Measurements from ENCODE around the gene CPLX1.
"Not testable (repeated sequence)": the region's sequence is repeated elsewhere in the genome, so short reads cannot be mapped to it uniquely, and the experiment has no call there.

Gene CPLX1

DNA sequence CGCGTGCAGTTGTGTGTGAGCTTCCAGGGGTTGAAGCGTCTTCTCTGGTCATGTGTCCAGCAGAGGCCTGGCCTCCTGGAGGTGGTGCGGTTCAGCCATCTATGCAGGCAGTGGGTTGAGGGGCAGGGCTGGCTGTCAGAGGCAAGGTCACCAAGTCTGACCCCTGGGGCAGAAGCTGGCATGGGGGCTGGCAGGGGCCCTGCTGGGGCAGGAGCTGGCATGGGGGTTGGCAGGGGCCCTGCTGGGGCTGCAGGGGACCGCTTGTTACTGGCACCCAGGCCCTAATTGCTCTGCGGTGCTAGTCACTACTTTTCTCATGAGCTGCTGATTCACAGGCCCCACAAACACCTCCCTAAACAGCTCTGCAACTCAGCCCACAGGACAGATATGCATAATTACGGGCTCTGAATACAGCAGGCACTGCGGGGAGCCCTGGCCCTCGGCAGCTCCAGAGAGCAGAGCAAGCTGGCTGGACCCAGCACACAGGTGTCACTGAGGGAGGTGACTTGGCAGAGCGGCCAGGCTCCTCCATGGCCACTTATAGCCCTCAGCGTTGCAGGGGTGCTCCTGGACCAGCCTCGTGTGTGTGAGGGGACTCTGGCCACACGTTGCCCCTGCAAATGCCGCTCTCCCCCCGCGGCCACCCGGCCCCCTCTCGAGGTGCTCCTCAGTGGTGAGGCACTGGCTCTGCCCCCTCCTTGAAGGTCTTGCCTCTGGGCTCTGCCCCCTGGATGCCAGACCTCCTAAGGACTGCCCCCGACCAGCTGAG is 32.7 kb downstream of the CPLX1 start:
- no peak for DNase-seq (ENCODE audit: low read depth in 2 of 2)

DNA sequence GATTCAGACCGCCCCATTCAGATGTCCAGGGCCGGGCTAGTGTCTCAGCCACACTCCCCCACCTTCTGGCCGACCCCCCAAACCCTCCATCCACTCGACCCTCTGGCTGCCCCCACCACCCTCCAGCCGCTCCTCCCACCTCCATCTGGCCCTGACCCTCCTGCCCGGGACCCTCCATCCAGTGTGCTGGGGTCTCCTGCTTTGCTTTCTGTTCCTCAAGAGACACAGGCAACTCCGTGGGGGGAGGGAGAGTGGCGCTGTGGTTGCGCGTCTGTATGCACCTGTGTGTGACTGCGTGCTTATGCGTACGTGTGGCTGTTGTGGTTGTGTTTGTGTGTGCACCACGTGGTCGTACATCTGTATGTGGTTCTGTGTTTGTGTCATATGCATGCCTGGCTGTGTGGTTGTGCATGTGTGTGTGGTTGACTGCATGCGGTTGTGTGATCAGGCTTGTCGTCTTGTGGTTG is 33.3 kb downstream of the CPLX1 start:
- no peak for DNase-seq (ENCODE audit: low read depth in 2 of 2)

DNA sequence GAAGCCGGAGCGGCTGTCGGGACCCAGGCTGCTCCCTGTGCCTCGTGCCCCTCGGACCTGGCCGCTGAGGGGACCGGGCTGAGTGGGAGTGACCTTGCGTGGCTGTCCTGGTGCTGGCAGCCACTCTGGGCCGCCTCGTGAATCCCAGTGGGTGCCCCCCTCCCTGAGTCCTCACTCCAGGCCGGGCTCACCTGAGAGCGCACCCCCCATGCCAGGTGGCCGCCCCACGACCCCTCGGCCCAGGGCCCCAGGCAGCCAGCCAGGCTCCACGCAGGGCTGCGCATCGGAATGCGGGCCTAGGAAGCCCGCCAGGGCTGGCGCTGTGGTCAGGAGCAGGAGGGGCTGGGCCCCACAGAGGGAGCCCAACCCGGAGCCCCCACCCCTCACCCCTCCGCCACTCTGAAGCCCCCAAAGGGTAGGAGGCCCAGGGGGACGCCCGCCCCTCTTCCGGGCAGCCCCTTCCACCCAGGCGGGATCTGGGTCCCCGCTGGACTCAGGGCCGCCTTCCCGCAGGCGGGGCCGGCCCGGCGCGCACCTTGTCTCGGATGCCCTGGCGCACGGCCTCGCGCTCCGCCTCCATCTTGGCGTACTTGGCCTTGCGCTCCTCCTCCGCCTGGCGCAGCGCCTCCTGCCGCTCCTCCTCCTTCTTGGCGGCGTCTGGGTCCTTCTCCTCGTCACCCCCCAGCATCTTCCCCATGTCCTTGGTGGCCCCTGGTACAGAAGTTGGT is 33.9 kb downstream of the CPLX1 start:
- no peak for DNase-seq (ENCODE audit: low read depth in 2 of 2)

DNA sequence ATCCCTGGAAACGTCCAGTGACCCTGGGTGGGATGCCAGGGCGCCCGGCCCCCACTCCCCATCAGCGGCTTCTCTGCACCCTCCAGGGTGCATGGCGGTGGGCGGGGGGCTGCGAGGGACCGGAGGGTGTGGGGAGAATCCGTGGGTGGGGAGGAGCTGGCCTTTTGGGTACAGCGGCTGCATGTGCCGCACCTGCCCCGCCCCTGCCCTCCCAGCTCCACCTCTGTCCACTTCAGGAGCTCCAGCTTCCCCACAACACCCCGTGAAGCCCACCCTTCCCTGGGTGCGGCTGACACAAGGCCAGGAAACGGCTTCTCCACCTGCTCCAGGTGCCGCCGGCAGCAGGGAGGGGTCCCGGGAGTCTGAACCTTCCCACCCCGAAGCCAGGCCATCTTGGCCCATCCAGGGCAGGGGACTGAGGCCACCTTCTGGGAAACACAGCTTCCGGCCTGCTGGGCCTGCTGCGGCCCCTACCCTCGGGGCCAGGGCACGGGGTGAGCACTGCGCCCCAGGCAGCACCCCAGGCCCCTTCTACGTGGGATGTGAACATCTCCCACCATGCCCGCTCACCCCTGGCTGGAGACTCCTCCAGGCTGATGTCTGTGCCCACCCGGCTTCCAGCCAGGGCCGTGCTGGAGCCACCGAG is 34.6 kb downstream of the CPLX1 start:
- DNase-seq (ENCODE audit: low read depth in 2 of 2) = no peak

DNA sequence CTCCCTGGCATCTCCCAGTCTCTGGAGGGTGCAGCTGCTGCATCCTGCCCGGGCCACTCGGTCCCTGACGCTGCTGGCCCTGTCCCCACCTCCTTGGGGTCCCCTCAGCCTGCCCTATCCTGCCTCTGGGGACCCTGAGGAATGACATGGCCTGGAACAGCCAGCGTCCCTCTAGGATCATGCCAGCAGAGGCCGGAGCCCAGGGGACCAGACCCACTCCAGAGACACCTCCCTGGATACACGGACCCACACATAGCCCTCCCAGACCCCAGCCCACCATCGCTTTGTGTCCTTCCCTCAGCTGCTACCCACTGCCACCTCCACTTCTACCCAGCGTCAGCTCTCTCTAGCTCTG is 35.5 kb downstream of the CPLX1 start:
- DNase-seq (ENCODE audit: low read depth in 2 of 2) = no peak

DNA sequence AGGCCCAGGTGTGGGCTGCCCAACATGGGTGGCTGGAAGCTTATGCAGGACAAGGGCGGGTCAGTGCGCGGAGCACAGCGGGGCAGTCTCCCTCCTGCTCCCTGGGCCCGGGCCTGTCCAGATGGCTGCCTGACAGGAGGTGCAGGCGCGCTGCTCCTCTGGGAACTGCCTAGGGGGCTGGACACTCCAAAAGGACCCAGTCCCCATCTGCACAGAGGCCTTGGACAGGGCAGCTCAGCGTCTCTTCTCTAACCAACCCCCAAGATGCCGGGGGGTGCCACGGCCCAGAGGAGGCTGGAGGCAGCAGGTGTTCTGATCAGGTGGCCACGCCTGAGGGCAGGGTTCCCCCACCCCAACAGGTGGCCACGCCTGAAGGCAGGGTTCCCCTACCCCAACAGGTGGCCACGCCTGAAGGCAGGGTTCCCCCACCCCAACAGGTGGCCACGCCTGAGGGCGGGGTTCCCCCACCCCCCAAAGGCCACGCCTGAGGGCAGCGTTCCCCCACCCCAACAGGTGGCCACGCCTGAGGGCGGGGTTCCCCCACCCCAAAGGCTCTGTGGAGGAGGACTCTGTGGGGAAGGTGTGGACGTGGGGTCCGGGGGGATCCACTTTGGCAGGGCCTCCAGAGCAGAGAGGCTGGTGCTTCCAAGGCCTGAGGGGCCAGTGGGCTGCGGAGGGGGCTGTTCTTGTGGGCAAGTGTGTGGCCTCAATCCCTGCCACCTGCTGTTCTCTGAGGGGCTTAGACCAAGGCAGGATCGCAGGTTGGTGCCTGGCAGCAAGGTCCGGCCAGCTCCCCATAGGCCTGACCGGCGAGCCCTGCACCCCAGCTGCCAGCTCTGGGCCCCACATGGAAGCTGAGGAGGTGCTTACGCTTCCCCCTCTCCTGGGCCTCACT is 36.1 kb downstream of the CPLX1 start:
- no peak for DNase-seq (ENCODE audit: low read depth in 2 of 2)

DNA sequence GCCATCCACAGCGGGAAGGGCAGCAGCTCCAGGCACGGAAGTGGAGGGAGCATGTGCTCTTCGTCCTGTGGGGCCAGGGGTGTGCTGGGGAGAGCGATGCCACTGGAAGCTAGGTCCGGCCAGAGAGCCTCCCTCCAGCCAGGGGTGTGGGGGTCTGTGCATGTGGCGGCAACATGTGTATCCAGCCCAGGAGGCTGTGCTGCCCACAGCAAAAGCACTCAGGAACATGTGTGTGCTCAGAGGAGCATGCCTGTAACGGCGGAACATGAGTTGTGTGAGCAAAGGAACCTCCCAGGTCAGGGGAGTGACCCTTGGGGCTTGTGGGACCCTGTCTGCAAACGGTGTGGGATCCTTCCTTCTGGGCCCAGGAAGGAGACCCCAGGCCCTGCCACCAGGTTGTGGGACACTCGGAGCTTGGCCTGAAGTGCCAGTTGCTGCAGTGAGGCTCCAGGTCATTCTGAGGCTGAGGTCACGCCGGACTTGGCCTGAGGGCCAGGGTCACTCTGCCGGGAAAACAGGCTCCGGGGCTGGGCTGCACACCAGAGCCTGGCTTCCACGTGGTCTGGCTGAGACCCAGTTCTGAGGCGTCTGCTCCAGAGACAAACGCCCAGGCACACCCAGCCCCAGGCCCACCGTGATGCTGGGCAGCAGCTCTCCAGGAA is 37.2 kb downstream of the CPLX1 start:
- DNase-seq (ENCODE audit: low read depth in 2 of 2) = no peak

DNA sequence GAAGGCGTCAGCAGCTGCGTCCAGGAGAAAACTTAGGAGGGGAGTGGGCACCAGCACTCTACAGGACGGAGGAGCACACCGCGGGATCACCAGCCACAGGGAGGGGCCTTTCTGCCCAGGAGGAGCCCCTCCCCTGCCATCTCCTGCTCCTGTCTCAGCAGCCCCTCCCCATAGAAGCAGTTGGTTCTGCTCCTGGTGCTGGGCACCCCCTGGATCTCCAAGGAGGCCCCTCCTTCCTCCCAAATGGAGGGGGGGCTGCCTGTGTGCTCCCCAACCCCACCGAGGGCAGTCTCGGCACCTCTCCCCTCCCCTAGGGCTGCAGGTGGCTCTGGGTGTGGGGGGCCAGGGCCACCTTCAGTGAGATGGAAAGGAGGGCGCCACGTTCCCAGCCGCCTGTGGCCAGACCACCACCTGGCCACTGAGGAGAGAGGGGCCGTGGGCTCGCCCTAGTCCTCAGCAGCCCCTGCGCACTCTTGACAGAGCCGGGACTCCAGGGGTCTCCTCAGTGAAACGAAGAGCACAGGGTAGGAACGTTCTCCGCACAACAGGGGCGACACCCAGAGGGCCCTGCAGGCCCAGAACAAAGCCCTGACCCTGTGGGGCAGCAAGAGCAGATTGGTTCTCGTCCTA is 37.8 kb downstream of the CPLX1 start:
- DNase-seq (ENCODE audit: low read depth in 2 of 2) = no peak

DNA sequence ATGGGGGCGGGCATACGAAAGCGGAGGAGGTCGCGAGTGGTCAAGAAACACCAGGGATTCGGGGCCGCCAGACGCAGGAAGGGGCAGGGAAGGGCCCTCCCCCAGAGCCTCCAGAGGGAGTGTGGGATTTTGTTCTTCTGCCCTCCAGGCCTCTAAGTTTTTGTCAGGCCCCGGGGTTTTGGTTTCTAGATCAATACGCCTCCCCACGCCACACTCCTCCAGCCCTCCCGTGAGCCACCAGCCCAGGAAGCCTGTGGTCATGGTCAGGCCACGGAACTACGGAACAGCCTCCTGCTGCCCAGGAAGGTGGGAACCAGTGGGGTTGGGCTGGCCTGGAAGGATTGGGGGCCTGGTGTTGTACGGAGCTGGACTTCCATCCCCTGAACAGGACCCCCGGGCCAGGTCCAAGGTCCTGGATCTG is 38.4 kb downstream of the CPLX1 start:
- DNase-seq (ENCODE audit: low read depth in 2 of 2) = no peak

DNA sequence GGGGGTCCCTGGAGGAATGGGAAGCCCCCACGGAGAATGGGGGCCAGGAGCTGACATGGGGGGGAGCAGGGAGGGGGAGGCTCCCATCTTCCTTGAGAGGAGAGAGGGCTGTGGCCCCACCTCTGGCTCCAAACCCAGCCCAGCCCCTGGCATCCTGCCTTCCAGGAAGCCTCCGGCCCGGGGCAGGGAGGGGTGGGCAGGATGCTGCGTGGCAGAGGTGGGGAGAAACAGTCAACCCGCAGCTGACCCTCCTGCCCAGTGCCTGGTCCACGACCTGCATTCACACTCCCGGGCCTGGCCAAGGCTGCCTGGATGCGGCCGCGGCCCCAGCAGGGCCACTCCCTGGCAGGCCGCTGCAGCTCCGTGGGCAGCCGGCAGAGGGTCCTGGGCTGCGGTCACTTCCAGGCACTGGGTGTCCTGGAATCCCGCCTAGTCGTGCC is 39.0 kb downstream of the CPLX1 start:
- no peak for DNase-seq (ENCODE audit: low read depth in 2 of 2)

DNA sequence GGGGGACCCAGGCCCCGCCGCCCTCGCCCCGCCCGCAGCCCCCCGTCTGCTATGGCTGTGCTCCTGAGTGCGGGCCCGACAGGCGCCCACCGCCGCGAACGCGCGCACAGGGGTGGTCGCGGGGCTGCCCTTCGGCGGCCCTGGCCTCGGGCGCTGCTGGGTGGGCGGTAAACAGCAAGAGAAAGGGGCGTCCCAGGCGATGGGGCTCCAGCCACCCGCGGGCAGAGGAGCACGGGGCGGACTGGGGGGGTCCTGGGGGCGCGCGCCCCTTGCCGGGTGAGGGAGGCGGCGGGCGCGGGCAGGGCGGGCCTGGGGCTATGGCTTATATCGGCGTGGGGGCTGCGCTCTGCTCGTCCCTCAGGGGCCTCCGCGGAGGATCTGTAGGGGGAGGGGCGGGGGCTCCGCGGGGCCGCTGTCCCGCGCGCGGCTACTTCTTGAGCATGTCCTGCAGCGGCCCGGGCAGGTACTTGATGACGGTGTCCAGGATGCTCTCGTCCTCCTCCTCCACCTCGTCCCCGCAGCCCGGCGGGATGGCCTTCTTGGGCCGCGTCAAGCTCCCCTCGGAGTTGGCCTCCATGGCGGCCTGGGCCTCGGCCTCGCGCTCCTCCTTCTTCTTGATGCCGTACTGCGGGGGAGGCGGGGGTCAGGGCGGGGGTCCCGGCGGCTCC is 39.7 kb downstream of the CPLX1 start:
- no peak for DNase-seq (ENCODE audit: low read depth in 2 of 2)

DNA sequence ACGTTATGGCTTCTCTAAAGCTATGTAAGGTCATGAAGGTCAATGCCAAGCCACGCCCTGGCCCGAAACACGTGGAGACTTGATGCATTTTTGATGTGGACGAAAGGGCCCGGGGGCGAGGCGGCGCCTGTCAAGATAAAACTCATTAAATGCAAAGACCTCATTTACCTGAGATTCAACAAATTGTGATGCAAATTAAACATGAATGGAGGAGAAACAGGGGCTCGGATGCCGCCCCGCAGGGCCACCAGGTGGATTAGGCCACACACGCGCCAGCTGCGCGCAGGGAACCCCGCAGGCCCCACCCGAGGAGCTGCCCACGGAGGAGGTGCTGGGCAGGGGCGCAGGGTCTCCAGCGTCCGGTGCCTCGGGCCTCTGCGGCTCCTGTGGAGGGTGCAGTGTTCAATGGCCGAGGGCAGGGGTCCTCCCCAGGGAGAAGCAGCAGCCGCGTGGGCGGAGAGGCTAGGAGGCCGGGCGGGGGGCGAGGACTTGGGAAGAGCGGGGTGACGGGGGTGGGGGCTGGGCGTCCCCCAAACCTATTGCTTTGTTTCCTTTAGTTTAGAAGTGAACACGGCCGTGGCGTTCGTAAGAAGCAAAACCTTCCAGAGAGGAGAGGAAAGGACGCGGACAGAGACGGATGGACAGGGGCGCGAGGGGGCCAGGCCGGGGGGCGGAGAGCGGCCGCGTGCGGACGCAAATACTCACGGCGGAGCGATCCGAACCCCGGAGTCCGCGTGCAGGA is 40.4 kb downstream of the CPLX1 start:
- no peak for DNase-seq (ENCODE audit: low read depth in 2 of 2)

DNA sequence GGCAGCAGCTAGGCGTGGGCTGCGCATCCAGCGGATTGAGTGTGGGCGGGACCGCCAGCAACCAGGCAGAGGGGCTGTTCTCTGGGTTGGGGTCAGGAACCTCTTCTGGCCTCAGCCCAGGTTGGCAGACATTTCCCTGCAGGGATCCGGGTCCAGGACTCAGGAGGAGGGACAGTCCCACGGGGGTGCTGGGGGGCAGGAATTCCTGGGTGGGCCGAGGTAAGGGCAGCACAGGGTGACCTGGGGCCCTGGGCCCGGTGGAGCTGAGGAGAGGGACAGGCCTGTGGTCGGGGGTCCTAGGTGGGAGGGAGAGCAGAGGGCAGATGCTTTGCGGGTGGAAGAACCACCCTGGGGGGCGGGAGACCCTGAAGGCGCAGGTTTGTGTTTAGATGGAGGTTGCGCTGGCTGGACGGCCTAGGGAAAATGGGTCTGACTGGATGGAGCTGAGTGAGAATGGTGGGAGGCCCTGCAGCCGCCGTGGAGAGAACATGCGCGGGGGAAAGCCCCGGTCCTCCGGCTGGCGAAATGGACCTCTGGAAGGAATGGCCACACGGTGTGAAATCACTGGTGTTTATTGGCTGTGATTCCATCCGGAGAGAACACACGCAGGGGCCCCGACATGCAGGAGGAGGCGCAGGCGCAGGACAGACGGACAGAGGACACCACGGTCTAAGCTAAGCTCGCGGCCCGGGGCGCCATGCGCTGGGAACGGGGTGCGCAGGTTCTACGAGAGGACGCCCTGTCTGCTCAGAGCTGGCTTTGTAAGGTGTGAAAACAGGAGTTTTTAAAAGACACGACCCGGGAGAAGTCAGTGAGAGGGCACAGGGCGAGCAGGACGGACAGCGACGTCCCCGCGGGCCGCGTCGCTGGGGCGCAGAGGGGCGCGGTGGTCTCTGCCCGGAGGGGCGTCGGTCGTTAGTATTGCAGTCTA is 41.3 kb downstream of the CPLX1 start:
- no peak for DNase-seq (ENCODE audit: low read depth in 2 of 2)

DNA sequence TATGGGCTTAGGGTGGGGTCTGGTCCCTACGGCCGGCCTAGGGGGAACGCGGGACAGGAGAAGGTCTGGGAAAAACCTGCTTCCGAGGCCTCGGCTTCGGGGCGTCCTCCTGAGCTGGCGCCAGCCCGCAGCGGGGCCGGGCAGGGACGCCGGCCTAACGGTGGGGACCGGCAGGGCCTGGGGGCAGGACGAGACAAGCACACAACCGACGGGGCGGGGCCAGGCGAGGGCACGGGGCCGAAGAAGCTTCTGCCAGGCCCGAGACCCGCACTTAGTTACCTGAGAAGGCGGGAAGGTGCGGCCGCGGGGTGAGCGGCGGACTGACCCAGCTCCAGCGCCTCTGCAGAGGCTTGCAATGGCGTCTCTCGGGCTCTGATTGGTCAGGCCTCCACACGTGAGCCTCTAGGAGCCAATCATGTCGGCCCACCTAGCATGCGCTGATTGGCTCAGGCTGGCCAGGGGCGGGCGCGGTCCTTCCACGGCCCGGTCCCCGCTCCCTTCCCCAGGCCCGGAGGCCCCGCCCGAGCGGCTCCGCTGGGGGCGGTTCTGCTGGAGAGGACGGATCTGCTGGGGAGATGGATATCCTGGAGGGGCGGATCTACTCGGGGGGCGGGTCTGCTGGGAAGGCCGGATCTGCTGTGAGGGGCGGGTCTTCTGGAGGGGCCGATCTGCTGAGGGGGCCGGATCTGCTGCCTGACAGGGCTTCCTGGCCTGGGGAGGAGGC is 44.3 kb downstream of the CPLX1 start:
- DNase-seq (ENCODE audit: low read depth in 2 of 2) = peak; percentile 95 to 96

DNA sequence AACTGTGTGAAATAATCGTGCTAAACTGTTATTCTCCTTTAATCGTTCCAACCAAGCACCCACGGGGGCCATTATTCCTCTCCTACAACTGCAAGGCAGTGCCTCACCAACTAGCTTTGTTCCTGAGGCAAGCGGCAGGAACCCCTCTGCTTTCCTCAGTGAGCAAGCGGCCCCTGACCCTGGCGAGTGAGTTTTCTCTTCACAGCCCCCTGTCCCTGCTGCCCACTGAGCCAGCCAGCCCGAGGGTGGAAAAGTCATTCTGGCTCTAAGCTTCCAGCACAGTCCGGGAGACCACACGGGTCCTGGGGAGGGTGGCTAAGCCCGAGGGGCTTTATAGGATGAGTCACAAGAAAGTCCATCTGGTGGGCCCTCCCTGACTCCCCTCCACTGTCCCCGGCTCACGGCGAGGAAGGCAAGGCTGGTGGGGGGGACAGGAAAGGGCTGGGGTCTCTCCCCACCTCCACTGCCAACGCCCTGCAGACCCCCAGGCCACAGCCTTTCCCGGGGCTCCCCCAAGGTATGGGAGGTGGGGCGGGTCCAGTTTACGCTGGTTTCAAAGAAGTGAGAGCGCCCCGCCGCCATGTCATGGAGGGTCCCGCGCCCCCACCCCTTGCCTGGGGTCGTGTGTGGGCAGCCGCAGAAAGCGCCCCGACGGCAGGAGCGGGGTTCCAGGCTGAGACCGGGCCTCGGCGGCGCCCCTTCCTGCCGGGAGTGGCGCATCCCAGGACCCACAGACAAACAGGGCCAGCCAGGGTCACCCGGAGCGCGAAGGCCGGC is 45.0 kb downstream of the CPLX1 start:
- DNase-seq (ENCODE audit: low read depth in 2 of 2) = no peak

DNA sequence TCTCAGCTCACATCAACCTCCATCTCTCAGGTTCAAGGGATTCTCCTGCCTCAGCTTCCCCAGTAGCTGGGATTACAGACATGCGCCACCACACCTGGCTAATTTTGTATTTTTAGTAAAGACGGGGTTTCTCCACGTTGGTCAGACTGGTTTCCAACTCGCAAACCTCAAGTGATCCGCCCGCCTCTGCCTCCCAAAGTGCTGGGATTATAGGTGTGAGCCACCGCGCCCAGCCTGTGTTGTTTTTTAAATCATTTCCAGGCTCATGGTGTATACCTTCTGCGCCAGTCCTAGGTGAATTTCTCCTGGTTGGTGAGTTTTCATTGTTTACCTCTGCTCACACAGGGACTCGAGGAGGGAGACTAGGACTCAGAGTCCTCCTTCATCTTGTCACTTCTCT is 45.7 kb downstream of the CPLX1 start:
- not testable (repeated sequence) for DNase-seq (ENCODE audit: low read depth in 2 of 2)

DNA sequence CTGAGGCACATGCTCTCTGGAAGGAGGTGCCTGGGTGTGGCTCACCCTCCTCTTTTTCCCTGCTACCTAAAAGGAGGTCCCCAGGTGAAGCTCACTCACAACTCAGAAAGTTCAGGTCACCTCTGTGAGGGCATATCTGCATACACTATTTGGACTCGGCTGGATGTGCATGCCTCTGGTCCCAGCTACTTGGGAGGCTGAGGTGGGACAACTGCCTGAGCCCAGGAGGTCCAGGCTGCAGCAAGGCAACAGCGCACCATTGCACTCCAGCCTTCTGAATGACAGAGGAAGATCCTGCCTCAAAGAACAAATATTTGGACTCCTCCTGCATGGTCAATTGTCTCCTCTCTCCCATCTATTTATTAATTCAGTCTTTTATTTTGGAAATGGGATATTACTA is 46.4 kb downstream of the CPLX1 start:
- no peak for DNase-seq (ENCODE audit: low read depth in 2 of 2)

Data from activated CD8-positive, alpha-beta memory T cell treated with anti-CD3 and anti-CD28 coated beads for 4 hours (primary cell).